ENCODE results near the gene TMLHE.
"Not testable (repeated sequence)": the region's sequence is repeated elsewhere in the genome, so short reads cannot be mapped to it uniquely, and the experiment has no call there.

The TMLHE gene

GRCh38 chrX:155612312-155613224 is at the start of gene TMLHE, which contains the start of gene SPRY3:
Gene TMLHE, minus strand, starts transcription at chrX:155612952. Its CDS starts 67,676 bp downstream, at chrX:155545276.
Gene SPRY3, plus strand, starts transcription at chrX:155612586.
- DNase-seq, result peak; percentile 53

- DNase-seq, result no peak
Measured at GRCh38 chrX:155662282-155662681, 49.5 kb upstream of the TMLHE start.

- no peak for DNase-seq
Measured at GRCh38 chrX:155645180-155645579, 32.4 kb upstream of the TMLHE start.

GRCh38 chrX:155643240-155643639 is 30.5 kb upstream of the TMLHE start:
- DNase-seq, result no peak

- DNase-seq, result not testable (repeated sequence)
Measured at GRCh38 chrX:155641371-155641770, 28.6 kb upstream of the TMLHE start.

GRCh38 chrX:155637714-155638113 is 25.0 kb upstream of the TMLHE start:
- no peak for DNase-seq

GRCh38 chrX:155635019-155635418 is 22.3 kb upstream of the TMLHE start:
- DNase-seq, result not testable (repeated sequence)

GRCh38 chrX:155632431-155633100 is 19.8 kb upstream of the TMLHE start:
- DNase-seq, result peak; percentile 65

- not testable (repeated sequence) for DNase-seq
Measured at GRCh38 chrX:155620110-155620509, 7.4 kb upstream of the TMLHE start.

GRCh38 chrX:155615938-155616337 is 3.2 kb upstream of the TMLHE start:
- DNase-seq, result no peak

- DNase-seq, result no peak
Measured at GRCh38 chrX:155613927-155614559, 1.3 kb upstream of the TMLHE start.

GRCh38 chrX:155611302-155611701 is 1.4 kb downstream of the TMLHE start:
- peak; percentile 11 for DNase-seq

GRCh38 chrX:155592981-155593380 is 19.8 kb downstream of the TMLHE start:
- DNase-seq, result no peak

- DNase-seq, result no peak
Measured at GRCh38 chrX:155592331-155592730, 20.4 kb downstream of the TMLHE start.

GRCh38 chrX:155577682-155578081 is 35.1 kb downstream of the TMLHE start:
- no peak for DNase-seq

GRCh38 chrX:155563099-155563498 is 49.7 kb downstream of the TMLHE start:
- no peak for DNase-seq

- no peak for DNase-seq
Measured at GRCh38 chrX:155544881-155545280, 67.9 kb downstream of the TMLHE start.

- no peak for DNase-seq
Measured at GRCh38 chrX:155535866-155536265, 76.9 kb downstream of the TMLHE start.

GRCh38 chrX:155534800-155535199 is 78.0 kb downstream of the TMLHE start:
- DNase-seq, result no peak

- DNase-seq, result not testable (repeated sequence)
Measured at GRCh38 chrX:155527023-155527422, 85.7 kb downstream of the TMLHE start.

- no peak for DNase-seq
Measured at GRCh38 chrX:155514225-155514624, 98.5 kb downstream of the TMLHE start.

- DNase-seq, result no peak
Measured at GRCh38 chrX:155505296-155505695, 107.5 kb downstream of the TMLHE start.

GRCh38 chrX:155495134-155495533 is 117.6 kb downstream of the TMLHE start:
- DNase-seq, result not testable (repeated sequence)
